ENCODE results near the gene IL6.

GRCh38 chr7:22713463-22713862, 13.5 kb upstream of the IL6 start:
- TF ChIP-seq POLR2AphosphoS5 (IDR thresholded peaks at IDR 0.05; ENCODE audit: low read length) (no peak), CTCF (IDR thresholded peaks at IDR 0.05 in 2 of 3, conservative IDR thresholded peaks at IDR 0.05 in 1 of 3; ENCODE audit: control insufficient read depth in 2 of 3, extremely low read depth in 1 of 3, insufficient read depth in 1 of 3, low read depth in 3 of 3, low read length in 3 of 3) (no peak), RAD21 (IDR thresholded peaks at IDR 0.05; ENCODE audit: insufficient read depth, low read depth, low read length) (no peak), ZNF384 (IDR thresholded peaks at IDR 0.05; ENCODE audit: borderline replicate concordance, low read depth, low read length) (no peak), TAF1 (IDR thresholded peaks at IDR 0.05; ENCODE audit: borderline replicate concordance, low read depth, low read length) (no peak)
